ENCODE results near the gene NRSN2.

NRSN2 gene

DNA sequence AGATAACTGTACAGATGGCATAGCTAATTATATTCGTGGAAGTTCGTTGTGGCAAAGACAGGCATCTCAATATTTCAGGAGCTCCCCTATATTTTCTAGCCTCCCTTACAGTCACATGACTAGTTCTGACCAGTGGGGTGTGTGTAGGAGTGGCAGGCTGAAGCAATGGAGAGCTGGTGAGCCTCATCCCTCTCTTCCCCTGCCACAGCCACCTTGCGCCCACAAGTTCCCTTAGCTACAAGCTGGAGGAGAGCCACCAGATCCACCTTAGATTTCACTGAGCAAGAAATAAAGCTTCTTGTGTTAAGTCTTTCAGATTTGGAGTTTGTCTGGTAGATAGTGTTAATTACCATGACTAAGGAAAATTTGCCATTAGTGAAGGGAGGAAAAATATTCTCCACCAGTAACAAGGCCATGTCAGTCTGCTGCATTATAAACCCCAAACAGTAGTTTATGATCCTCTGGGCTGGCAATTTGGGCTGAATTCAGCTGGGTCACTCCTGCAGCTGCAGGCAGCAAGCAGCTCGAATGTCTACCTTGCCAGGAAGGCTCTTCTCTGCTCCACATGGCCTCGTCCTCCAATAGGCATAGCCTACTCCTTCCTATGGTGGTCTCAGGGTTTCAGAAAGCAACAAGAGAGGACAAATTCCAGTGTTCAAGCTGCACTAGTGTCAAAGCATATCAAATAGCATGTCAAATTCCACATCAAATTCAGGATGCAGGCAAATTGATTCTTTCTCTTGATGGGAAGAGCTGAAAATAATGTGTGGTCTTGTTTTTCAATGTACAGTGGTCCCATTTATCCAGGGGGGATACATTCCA is 53.8 kb downstream of the NRSN2 start:
- DNase-seq = no peak

DNA sequence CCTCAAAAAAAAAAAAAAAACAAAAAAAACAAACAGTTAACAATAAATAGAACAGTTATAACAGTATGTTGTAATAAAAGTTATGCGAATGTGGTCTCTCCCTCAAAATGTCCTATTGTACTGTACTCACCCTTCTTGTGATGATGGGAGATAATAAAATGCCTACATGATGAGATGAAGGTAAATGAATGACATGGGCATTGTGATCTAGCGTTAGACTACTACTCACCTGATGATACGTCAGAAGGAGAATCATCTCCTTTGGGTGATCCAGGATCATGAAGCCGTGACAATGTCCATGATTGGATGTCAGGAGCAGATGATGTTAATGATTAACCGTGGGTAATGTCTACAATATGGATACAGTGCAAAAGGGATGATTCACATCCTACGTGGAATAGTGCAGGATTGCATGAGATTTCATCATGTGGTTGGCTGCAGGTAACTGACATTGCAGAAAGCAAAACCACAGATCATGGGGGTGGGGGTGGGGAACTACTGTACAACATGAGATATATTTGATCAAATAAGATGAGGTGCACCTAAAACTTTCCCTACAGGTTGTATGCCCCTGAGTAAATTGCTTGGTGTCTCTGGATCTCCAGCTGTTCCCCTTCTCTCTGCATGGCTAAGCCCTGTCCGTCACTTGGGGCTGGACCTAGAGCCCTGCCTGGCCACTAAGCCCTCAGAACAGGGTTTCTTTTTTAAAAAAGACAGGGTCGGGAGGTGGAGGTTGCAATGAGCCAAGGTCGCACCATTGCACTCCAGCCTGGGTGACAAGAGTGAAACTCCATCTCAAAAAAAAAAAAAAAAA is 55.0 kb downstream of the NRSN2 start:
- DNase-seq = no peak

DNA sequence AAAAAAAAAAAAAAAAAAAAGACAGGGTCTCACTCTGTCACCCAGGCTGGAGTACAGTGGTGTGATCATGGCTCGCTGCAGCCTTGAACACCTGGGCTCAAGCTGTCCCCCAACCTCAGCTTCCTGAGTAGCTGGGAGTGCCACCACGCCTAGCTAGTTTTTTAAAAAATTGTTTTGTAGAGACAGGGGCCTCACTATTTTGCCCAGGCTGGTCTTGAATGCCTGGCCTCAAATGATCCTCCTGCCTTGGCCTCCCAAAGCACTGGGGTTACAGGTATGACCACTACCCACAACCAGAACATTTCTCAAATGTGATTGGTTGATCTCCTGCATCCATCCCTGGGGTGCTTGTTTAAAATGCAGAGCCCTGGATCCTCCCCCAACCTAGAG is 55.6 kb downstream of the NRSN2 start:
- no peak for DNase-seq

DNA sequence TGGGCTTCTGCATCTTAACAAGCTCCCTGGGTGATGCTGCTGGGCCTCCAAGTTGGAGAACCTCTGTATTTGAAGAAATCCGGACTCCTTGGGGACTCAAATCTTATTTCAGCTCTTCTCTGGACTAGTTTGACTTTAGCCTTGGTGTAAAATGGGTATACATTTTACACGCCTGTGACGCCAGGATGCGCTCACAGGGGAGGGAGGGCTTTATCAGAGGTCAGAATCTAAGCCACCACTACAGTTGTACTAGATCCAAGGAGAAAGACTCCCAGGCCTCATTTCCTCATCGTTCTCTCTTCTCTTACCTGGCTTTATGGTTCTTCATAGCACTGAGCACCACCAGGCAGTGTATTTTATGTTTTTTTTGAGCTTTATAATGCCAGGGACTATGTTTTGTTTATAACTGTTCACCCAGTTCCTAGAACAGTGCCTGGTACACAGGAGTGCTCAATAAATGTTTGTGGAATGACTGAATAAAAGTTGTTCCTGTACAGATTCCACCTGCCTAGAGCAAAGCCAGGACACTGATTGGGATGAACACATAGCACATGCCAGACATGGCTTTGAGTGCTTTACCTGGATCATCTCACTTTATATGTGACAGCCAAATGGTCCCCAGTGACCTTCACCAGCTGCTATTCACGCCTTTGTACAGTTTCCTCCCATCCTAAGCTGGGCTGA is 56.1 kb downstream of the NRSN2 start:
- DNase-seq = no peak

DNA sequence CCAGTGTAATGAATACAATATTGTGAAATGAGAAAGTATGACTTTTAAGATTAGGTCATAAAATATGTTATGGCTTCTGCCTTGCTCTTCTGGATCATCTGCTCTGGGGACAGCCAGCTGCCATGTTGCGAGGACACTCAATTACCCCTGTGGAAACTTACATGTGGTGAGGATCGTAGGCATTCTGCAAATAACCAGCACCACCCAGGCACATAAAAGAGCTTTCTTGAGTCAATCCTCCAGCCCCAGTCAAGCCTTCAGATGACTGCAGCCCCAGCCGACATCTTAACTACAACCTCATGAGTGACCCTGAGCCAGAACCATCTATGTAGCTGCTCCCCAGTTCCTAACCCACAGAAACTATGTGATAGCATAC is 56.7 kb downstream of the NRSN2 start:
- DNase-seq = no peak

DNA sequence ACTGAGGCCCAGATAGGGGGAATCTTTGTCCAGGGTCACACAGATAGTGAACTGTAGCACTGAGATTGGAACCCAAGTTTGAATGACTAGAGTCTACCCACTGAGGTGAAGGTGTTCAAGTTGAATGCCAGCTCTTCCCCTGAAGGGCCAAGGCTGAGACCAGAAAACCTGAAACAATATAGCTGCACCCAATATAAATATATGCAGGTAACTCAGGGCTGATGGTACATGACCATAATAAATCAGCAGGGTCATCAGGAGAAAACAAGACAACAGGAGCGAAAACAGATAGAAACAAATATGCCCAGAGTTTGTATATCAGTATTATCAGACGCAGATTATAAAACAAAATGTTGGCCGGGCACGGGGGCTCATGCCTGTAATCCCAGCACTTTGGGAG is 57.2 kb downstream of the NRSN2 start:
- DNase-seq = no peak
